Stimulated activated CD8-positive, alpha-beta memory T cell treated with anti-CD3 and anti-CD28 coated beads, Interleukin-7, amount 100 ng/mL, for 1 hour (primary cell): ENCODE results near the gene CCDC71.
A peak's percentile ranks its signal among the peaks of the same experiment; 100 is the strongest.

Experiments
- DNase-seq, 2 donors: peaks; one replicate each; pipeline ENCODE4 v3.0.0-alpha.2; 2020; ENCODE audit warnings: low read depth in 2 of 2

The CCDC71 gene

DNA sequence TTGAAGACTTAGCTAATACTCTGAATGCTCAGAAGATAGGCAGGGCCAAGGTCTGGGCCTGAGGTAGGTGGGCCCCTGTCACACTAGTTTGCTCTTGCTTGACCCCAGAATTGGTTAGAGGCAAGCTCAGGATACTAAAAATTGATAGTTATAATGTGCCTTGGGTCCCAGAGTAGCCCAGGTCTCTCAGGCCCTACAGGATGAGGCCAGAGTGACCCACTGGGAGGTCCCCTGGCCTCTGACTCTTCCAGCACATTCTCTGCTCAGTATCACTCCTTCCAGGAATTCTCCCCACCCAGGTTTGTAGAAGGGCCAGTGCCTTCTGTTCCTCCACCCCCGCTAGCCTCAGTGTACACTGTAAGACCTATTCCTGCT lies 4.6 kb upstream of the CCDC71 start:
- DNase-seq = no peak

DNA sequence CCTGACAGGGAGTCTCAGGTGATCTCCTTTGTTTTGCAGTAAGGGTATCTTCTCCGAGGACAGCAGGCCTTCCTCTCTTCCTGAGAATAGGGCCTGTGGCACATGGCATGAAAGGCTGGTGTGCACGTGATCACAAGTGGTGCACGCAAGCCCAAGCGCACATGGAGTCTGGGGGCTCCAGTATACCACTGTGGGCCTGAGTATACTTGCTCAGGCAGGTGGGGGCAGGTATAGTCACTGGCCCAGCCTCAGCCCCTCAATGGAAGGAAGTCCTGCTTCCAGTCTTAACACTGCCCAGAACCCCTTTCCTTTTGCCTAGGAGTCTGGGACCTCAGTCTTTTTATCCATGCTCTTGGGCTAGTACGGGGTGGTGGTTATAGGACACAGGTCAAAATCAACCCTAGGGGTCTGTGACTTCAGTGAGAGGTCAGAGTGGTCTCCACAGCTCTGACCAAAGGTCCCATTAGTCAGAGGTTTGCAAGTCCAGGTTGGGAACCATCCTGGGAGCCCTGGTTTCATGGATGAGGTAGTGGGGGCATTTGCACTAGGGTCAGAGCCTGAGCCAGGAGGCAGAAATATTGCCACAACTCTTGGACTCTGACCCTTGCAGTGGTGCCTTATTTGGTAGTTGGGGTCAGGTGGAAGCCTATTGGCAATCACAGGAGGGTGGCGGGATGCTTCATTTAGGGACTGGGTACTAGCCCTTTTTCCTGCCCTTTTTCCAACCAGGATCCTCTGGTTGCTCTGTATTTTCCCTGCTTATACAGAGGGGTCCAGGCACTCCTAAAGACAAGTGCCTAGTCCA lies 823 bp upstream of the CCDC71 start:
- DNase-seq = no peak

DNA sequence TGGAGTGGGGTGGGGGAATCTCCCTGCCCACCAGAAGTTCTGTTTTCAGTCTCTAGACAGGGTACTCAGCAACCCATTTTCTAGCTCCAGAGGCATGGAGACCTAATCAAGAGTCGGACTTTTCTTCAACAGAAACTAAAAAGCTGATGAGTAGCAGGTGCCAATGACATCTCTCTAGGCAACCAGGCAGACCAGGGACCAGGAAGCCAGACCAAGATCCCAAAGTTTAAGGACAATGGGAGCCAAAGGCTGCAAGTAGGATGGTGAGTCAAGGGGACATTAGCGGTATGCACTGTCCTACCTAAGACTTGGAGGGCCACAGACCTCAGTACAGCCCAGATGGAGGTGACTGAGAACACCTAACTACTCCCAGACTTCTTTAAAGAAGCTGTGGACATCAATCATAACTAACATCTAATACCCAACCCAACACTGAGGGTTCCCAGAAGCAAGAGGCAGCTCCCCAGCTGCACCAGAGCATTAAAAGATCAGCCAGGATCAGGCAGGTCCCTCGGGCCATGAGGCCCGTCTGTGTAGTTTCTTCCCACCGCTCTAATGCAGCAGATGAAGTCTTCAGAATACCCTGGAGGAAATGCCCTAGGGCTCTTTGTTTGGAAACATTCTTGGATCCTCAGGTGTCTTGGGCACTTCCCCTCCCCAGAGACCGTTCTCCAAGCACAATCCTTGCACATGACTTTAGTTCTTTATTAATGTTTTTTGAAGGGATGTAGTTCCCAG lies 979 bp downstream of the CCDC71 start:
- no peak for DNase-seq

DNA sequence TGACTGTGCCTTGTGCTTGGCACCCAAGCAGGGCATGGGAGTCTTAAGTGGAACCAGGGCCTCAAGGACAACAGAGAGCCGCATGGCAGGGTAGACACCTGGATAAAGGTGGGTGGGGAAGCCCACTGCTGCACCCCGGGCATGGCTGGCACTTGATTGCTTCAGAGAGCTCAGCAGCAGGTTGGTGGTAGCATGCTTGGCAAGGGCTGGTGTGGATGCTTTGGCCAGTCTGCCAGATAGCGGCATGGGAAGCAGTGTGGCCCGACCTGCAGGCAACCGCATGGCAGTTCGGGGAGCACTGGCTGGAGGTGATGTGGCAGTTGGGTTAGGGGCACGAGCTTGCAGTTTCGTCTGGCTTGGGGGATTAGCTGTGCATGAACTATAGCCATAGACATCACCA lies 2.5 kb downstream of the CCDC71 start:
- no peak for DNase-seq

DNA sequence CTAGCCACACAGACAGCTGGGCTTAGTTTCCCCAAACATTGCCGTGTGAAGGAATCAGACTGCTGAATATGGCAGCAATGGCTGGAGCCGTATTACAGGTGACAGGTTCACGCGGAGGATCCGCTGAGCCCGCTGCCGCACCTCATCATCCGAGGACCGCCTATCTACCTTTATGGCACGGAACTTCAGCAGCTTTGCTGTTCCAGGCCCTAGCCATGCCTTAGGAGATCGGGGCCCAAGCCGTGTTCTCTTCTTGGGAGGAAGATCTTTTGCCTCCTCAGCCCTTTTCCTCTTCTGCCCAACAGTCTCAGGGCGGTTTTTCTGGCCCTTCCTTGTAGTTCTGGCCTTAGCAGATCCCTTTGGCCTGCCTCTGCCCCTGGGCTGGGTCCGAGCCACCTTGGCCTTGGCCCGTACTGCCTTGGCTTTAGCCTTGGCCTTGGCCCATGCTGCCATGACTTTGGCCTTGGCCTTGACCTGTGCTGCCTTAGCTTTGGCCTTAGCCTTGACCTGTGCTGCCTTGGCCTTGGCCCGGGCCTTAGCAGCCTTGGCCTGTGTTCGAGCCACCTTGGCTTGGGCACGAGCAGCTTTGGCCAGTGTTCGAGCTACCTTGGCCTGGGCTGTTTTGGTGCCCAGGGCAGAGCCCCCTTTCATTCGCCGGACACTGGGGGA lies 3.2 kb downstream of the CCDC71 start:
- DNase-seq = no peak

DNA sequence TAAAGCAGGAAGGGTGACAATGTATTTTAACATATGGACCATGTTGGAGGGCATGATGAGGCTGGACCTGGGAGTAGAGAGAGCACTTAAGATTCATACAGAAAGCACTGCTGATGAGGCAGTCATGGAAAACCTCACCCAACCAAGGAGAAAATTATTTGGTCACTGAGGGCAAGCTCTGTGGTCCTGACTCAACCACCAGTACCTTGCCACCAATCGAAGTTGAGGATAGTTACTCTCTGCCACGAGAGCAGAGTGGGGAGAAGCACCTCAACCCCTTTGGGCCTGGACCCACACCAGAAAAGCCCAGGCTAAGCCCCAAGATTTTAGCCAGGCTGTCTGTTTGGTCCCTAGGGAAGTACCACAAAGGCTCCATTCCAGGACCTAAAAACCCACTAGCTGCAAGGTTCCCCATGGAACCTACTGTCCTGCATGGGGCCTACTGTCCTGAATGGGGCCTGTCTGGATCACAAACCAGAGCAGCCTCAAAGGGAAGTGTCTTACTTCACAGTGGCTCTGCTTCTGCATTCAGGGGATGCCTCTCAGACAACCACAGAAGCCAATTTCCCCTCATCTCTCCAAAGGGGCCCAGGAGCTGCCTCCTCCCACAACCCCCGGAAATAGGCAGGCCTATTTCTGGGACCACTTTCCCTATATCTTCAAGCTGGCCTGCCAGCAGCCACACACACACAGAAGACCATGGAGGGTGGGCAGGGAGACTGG lies 4.2 kb downstream of the CCDC71 start:
- no peak for DNase-seq

DNA sequence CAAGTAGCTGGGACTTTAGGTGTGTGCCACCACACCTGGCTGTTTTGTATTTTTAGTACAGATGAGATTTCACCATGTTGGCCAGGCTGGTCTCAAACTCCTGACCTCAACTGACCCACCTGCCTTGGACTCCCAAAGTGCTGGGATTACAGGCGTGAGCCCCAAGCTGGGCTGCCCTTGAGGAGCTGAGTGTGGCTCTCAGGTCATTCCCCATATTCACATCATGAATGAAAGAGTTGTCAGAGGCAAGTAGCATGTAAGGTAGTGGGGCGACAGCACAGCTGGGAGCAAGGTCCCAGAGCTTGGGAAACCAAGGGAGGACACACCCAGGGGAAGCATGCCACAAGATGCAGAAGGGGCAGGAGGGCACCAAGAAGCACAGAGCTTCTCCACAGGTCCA lies 4.9 kb downstream of the CCDC71 start:
- DNase-seq = no peak

DNA sequence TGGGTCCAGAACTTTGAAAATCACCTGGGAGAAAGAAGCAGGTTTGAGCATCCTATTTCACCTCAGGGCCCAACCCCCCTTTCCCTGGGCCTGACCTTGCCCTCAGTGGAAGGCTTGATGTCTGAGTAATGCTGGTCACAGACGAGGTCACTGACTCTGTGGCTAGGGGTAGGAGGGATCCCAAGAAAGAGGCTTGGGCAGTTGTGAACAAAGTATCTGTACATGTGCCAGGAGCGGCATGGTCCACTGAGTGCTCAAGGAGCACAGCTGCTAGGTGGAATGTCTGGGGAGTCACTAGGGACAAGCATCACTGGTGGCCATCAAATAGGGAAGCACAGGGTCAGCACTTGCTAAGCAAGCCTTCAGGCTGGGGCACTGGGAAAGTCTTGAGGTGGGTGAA lies 7.3 kb downstream of the CCDC71 start:
- DNase-seq = no peak

DNA sequence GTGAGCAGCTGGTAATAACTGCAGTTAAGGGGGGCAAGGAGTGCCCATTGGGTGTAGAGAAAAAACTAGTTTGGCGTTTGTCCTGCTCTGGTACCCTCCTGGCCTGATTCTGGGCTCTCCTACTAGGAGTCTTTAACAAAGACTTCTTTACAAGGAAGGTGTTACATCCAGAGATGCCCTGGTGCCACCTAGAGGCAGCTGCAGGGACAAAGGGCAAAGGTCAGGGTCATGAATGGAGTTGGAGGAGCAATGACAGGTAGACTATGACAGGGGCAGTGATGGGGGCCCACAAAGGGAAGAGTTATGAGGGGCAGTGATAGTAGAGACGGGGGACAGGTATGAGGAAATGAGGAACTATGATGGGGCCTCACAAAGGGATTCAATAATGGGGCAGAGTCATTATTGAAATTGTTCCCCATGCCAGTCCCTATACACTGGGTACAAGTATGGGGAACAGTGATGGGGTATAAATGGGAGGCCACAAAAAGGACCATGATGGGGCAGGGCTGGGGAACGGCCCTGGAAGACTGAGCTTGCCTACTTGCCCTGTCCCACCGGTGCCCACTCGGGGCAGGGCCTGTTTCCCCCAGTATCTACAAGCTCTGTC lies 7.9 kb downstream of the CCDC71 start:
- peak in 1 of 2 donors; percentile 34 for DNase-seq

DNA sequence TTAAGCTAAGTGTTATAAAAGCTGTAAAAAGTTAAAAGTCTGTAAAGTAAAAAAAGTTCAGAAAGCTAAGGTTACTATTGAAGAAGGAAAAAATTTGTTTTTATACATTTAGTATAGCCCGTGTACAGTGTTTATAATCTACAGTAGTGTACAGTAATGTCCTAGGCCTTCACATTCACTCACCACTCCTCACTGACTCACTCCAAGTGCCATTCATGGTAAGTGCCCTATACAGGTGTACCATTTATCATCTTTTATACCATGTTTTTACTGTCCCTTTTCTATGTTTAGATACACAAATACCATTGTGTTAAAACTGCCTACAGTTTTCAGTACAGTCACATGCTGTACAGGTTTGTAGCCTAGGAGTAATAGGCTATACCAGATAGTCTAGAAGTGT lies 8.8 kb downstream of the CCDC71 start:
- no peak for DNase-seq

DNA sequence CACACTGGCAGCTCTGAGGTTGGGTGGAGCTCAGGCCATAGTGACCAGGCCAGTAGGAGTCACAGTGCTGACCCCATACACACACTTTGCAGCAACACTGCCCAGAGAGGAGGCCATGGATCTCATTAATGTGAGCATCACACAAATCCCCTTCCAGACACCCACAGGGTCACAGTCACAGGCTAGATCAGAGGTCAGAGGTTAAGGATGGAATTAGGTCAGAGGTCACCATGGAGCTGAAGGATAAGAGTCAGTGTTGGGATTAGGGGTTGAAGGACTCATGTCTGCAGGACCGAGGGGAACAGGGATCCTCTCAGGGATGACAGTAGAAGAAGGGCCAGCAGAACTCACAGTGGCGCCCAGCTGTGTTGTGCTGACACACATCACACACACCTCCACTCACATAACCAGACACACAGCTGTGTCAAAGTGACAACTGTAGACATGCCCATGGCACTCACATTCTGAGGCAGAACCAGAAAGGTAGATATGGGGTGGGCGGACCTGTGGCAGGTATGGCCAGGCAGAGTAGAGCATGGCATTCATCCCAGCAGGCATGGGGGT lies 12.7 kb downstream of the CCDC71 start:
- DNase-seq = no peak

DNA sequence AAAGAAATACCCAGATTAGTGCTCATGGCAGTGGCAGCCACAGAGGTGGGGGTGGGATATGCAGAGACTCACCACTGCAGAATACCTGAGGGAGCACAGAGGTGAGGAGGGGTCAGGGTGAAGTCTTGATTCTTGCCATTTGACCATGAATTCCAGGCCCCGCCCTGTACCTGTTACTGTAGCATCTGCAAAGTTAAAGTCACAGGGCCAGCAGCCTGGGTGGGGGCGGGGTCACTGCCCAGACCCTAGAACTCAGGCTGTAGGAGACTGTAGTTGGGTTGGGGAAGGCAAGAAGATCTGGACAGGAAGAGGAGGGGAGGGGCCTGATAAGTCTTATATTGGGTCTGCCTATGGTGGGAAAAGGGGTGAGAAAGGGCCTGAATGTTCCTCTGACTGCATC lies 14.5 kb downstream of the CCDC71 start:
- DNase-seq = no peak

DNA sequence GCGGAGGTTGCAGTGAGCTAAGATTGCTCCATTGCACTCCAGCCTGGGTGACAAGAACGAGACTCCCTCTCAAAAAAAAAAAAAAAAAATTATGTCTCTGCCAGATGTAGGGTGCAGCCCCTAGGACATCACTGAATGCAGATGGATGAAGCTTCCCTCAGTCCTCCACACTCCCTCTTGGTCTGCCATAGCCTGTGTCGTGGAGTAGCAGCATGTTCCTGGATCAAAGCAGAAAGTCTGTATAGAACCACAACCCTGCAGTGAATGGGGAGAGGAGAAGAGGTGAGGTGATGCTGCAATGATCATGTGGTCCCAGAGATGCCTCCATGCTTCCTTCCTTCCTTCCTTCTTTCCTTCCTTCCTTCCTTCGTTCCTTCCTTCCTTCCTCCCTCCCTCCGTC lies 18.0 kb downstream of the CCDC71 start:
- DNase-seq = no peak

DNA sequence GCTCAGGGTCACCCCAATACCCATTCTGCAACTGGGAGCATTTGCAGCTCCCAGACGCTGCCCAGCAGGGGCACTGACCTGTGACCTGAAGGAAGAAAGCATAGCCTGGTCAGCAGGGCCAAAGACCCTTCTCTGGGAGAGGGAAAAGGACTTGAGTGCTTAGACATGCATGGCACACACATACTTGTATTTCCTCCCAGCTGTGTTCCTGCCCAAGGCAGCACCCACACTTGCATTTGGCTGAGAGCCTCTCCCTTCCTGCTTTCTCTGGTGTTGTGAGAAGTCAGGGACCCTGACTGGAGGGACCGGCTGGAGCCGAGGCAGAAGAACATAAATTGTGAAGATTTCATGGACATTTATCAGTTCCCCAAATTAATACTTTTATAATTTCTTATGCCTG lies 26.1 kb downstream of the CCDC71 start:
- no peak for DNase-seq

DNA sequence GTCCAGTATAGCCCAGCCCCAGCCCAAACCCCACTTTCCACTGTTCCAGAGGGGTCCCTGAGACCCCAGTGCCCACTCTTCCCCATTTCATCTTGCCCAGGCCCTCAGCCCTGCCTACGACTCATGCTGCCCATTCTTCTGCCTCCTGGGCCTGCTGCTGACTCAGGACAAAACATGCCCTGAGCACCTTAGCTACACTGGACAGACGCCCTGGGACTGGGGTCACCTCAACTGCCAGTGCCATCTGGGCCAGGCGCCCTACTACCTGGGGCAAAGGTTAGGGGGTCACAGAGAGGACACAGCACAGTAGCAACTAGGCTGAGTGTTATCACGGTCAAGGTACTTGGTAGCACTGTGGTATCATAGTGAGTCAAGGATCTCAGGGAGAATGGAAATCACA lies 30.6 kb downstream of the CCDC71 start:
- no peak for DNase-seq

DNA sequence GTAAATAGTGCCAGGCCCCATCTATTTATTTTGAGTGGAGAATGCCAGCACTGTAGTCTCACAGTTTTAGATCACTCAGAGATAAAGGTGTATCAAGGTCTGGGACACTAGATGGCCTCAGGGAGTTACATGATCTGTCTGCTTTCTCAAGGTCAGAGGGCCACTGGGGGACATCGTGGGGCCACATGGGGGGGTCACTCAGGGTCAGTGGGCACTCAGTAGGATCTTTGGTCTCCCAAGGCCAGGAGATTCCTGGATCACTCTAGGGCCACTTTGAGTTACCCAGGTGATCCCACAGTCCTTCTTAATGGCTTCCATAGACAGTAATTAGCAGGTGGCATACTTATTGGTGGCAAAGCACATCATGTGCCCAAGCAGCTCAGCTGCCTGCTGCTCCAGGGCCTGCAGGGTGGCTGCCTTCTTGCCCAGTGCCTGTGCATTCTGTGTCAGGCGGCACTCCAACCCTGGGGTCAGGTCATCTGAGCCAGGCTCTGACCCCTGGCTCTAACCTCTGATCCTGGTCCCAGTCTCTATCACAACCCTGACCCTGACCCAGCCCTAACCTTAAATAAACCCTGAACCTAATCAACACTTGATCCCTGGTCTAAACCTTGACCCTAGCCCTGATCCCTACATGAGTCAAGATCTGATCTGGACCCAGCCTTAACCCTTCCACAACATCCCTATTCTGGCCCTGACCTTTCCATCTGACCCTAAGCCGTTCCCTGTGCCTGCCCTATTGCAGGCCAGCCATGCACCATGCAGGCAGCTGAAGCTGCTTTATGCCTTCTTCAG lies 31.5 kb downstream of the CCDC71 start:
- DNase-seq = no peak

DNA sequence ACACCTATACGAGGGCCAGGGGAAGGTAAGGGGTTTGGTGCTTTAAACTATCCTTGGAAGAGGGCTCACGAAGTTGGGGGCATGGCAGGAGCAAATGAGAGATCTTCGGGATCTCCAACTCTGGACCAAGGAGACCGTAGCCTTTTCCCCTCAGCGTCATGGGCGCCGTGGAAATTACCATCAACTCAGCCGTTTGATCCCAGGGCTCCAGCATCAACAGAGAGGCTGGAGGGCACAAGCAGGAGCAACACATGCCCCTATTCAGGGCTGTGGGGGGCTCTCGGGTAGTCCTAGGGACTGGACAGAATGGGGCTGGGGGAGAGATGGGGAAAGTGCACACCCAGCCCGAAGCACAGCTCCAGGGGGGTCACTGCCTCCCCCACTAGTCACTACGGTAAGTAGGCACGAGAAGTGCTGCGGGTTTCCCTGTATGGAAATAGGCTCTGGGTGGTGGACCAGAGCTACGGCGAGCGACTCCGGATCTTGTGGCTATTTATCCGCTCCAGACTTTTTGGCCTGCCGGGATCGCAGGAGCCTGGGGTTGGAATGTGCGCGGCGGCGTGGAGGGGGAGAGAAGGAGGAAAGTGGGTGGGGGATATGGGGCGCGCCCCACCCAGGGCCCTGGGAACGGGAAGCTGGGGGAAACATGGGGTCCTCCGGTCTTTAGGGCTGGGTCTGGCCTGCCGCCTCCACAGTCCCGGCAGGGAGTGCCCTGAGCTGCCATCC lies 32.7 kb downstream of the CCDC71 start:
- DNase-seq = no peak

DNA sequence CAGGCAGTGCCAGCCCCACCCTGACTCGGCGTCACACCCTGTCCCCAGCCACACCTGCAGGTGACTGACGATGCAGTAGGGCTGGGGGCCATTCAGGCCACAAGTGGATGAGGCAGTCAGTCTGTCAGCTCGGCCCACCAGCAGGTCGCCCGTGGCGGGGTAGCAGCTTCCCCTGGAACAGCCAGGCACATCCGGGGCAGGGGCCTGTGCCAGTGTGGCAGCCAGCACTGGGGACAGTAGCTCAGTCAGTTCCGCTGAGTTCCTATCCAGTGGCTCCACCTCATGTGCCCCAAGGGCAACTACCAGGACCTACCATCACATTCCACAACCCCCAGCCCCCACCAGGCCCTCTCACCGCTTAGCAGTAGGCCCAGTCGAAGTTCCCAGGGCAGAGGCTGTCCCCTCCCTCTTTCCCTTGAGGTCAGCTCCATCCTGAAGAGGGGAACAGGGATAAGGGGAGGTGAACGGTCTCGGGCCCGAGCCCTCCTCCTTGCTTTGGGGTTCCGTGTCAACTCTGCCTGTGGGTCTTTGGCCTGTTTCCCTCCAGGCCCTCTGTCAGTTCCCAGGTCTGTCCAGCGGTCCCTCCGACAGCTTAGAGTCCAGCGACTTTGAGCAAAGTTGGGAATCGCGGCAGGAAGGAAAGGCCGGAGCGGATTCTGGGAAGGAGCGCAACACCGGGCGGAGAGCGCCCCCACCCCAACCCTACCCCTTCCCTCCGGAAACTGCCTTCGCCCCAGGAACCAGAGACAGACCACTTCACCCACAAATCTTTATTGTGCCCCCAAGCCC lies 33.5 kb downstream of the CCDC71 start, which contains the start of gene LAMB2:
Gene LAMB2, minus strand, starts transcription at position 614 of the 789 bp plus-strand sequence. Its CDS starts 183 bp downstream, at position 431.
- DNase-seq = no peak

DNA sequence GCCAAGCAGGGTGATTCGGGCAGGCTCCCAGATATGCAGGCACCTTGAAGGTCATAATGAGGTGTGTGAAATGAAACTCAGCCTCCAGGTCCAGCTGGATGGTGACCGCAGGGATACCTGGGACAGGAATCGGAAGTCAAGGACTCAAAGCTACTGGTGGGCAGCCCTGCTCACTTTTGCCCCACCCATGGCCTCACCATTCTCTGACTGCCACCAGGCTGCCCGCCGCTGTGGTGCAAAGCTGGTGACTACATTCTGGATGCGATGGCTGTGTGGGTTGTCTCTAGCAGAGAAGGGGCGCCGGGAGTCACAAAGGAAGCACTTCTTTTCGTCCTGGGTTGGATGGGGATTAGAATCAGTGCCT lies 34.1 kb downstream of the CCDC71 start:
- DNase-seq = no peak
